A673 (cell line): ENCODE results near the gene TSKU. TPM values are rescaled to one million over a fixed set of nuclear protein-coding genes. Genes with fewer than 3 reads are reported as not detected.

Experiments used
- BruUV-seq: library from RNA; stranded (reverse); fragments of 400-500 nt; replicated peaks from 2 replicates; lab custom pipeline; 2021; lab: Mats Ljungman, UMichigan
- CTCF ChIA-PET: fragments of 300-600 bp; sonication (Branson Sonifier 250); formaldehyde crosslinking; loops from one replicate; lab custom pipeline; 2022; ENCODE audit warnings: antibody characterized with exemption; lab: Charles Lee
- POLR2A ChIA-PET: fragments of 300-600 bp; sonication (Branson Sonifier 250); formaldehyde crosslinking; loops from one replicate; lab custom pipeline; 2022; ENCODE audit warnings: antibody characterized with exemption; ENCODE audit not compliant: low non-redundant PET; lab: Charles Lee
- DNase-seq: peaks from one replicate; pipeline ENCODE4 v3.0.0-alpha.2; 2015; ENCODE audit warnings: low spot score
- H3K27ac ChIP-seq: fragments of 200-600 bp; sonication (generic); 2 replicates; pipeline ENCODE4 v1.5.1; 2016; ENCODE audit warnings: mixed run types, low read depth, mild to moderate bottlenecking, mixed read lengths, antibody characterized with exemption, low read length; ENCODE audit not compliant: poor library complexity, severe bottlenecking
- H3K27me3 ChIP-seq: fragments of 200-600 bp; sonication (generic); replicated peaks from 2 replicates; pipeline ENCODE4 v1.6.1; 2017; ENCODE audit warnings: mixed run types, low read depth, mild to moderate bottlenecking, mixed read lengths, antibody characterized with exemption, low read length; ENCODE audit not compliant: insufficient read depth, poor library complexity
- H3K36me3 ChIP-seq: fragments of 200-600 bp; sonication (generic); 2 replicates; pipeline ENCODE4 v1.6.1; 2016; ENCODE audit warnings: mixed run types, mild to moderate bottlenecking, mixed read lengths, antibody characterized with exemption, low read length; ENCODE audit not compliant: insufficient read depth, poor library complexity, severe bottlenecking
- H3K4me1 ChIP-seq: fragments of 200-600 bp; sonication (generic); 2 replicates; pipeline ENCODE4 v1.6.1; 2017; ENCODE audit warnings: mixed run types, mild to moderate bottlenecking, mixed read lengths, antibody characterized with exemption, low read length; ENCODE audit not compliant: insufficient read depth, poor library complexity, severe bottlenecking
- H3K4me3 ChIP-seq: fragments of 200-600 bp; sonication (generic); 2 replicates; pipeline ENCODE4 v1.5.1; 2016; ENCODE audit warnings: low read depth, mixed run types, mild to moderate bottlenecking, mixed read lengths, low read length; ENCODE audit not compliant: poor library complexity, severe bottlenecking
- H3K9me3 ChIP-seq: fragments of 200-600 bp; sonication (generic); 2 replicates; pipeline ENCODE4 v1.6.1; 2016; ENCODE audit warnings: mixed run types, low read depth, mild to moderate bottlenecking, mixed read lengths, antibody characterized with exemption, low read length; ENCODE audit not compliant: poor library complexity, severe bottlenecking
- EZH2 ChIP-seq: fragments of 200-600 bp; sonication (generic); IDR thresholded peaks from 2 replicates; pipeline ENCODE4 v1.6.1; 2017; ENCODE audit warnings: borderline replicate concordance, low read depth, mild to moderate bottlenecking, mixed read lengths, antibody characterized with exemption, low read length; ENCODE audit not compliant: poor library complexity, severe bottlenecking
- intact Hi-C: fragments of 100-400 bp; cut with micrococcal nuclease; formaldehyde crosslinking; loops from one replicate; pipeline ENCODE4 v1.10.0; 2022; ENCODE audit not compliant: unreplicated experiment
- total RNA-seq: library from RNA; stranded (reverse); gene quantifications from 2 replicates; pipeline ENCODE4 v1.2.3, GENCODE V29; 2021
- TF ChIP-seq, protein P1 (sequence below): fragments of 300-800, 200-600 bp; sonication (generic); conservative IDR thresholded peaks from 2 replicates; pipeline ENCODE4 v1.5.1; 2017; ENCODE audit warnings: low read depth, mild to moderate bottlenecking, antibody characterized with exemption, low read length, moderate library complexity, mixed read lengths

TSKU gene
- total RNA-seq, 1 experiment from 2014 or later, result 25.3 TPM

DNA sequence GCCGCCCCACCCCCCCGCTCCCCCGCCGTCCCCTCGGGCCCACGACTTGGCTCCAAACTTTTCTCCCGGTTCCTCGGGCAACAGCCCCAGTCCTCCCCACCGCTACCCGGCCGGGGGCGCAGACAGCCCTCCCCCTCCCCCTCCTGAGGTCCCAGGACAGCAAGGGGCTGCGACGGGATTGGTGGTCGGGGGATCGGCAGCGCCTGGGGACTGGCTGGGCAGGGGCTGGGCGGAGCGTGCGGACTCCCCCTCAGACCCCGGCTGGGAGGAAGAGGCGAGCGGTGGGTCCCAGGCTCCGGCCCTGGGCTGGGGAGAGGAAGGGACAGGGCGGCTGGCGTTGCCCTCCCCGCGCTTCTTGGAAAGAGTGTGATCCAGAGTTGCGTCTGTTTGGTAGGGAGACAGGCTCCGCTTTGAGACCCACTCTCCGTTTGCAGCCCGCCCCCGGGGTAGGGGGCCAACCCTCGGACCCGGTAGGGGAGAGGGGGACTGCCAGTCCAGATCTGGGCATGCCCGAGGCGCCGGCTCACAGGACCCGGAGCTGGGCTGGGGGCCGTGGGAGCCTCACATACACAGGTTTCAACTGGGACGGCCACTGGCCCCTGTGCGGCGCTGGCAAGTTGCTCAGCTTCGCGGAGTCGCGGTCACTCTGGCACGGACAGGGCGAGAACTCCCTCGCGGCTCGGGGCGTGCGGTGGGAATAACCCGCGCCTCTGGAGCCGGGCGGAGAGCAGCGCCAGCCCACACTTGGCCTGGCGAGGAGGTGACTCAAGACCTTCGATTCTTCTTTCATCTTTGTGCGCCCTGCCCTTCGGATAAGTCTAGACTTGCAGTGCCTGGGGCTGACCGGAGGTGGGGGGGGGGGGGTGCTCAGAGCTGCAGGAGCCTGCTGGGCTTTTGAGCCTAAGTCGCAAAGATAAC, 999 bp downstream of the TSKU start:
- no TSS peak for BruUV-seq
- intact Hi-C loops, result loop anchor here (1.0 to 5.0 kb wide), 2 partner anchors 13 to 42 kb away; no protein-coding TSS in a partner anchor
- Histone ChIP-seq H3K9me3 (no peaks in the 10 kb centered on the region), H3K36me3 (no peaks in the 10 kb centered on the region), H3K4me3 (peak overlapping the region; percentile 96), H3K27me3 (no peaks in the 10 kb centered on the region), H3K4me1 (peaks cover 27% of the 10 kb centered on the region), H3K27ac (peak overlapping the region; percentile 92)
- no peak for TF ChIP-seq EZH2
- TF ChIP-seq, protein P1, sequence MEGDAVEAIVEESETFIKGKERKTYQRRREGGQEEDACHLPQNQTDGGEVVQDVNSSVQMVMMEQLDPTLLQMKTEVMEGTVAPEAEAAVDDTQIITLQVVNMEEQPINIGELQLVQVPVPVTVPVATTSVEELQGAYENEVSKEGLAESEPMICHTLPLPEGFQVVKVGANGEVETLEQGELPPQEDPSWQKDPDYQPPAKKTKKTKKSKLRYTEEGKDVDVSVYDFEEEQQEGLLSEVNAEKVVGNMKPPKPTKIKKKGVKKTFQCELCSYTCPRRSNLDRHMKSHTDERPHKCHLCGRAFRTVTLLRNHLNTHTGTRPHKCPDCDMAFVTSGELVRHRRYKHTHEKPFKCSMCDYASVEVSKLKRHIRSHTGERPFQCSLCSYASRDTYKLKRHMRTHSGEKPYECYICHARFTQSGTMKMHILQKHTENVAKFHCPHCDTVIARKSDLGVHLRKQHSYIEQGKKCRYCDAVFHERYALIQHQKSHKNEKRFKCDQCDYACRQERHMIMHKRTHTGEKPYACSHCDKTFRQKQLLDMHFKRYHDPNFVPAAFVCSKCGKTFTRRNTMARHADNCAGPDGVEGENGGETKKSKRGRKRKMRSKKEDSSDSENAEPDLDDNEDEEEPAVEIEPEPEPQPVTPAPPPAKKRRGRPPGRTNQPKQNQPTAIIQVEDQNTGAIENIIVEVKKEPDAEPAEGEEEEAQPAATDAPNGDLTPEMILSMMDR, result no peak
- DNase-seq, result peak; percentile 56
- ChIA-PET POLR2A (no interaction called here), CTCF (no interaction called here)

DNA sequence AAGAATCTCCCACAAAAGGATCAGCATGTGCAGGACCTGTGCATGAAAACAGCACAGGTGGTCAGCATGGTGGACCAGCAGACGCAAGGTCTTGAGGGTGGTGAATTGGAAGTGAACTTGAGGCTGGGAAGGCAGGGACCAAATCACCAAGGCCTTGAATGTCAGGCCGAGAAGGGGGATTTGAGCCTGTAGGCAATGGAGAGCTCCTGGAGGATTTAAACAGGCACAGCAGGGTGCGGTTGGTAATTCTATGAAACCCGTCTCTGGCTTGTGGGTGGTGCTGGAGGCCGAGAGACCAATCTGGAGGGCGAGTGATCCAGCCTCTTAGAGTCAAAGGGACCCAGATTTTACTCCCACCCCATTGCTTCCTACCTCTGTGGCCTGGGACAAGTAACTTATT, 2.4 kb downstream of the TSKU start:
- intact Hi-C loops, result no loop called here
- DNase-seq, result peak; percentile 80
- Histone ChIP-seq H3K4me1 (peaks cover 27% of the 10 kb centered on the region), H3K9me3 (no peaks in the 10 kb centered on the region), H3K36me3 (no peaks in the 10 kb centered on the region), H3K27me3 (no peaks in the 10 kb centered on the region), H3K27ac (no peak overlapping the region), H3K4me3 (peak overlapping the region; percentile 96)
- CTCF ChIA-PET, result interaction anchor here (1.0 kb wide), 1 partner anchor 22 kb away, joined by 3 read pairs; no protein-coding TSS in a partner anchor
- POLR2A ChIA-PET, result interaction anchor here (0.7 kb wide), 1 partner anchor 9 kb away, joined by 4 read pairs; no protein-coding TSS in a partner anchor
- no peak for TF ChIP-seq EZH2
- TF ChIP-seq, protein P1, result no peak
- no TSS peak for BruUV-seq

DNA sequence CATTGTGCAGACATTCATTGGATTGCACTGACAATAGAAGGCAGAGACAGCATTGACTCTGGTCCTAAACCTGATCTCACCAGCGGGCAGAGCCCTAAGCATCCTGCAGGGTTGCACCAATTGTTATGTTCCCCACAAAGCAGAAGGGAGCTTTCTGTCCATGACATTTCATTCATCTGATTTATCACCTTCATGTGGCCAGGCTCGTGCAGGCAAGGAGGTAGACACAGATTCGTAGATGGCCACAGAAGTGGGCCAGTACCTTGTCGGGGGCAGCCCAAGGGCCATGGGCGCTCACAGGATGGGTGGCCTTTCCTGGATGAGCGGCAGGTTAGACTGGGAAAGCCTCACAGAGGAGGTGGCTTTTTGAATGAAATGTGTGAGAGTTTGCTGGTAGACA, 2.9 kb downstream of the TSKU start:
- POLR2A ChIA-PET, result no interaction called here
- intact Hi-C loops, result no loop called here
- TF ChIP-seq, protein P1, result no peak
- TF ChIP-seq EZH2, result no peak
- H3K27me3 ChIP-seq, result no peaks in the 10 kb centered on the region
- no TSS peak for BruUV-seq
- CTCF ChIA-PET, result interaction anchor here (1.0 kb wide), 1 partner anchor 22 kb away, joined by 3 read pairs; no protein-coding TSS in a partner anchor
- H3K4me3 ChIP-seq, result no peak overlapping the region
- no peak for DNase-seq
- H3K4me1 ChIP-seq, result peaks cover 27% of the 10 kb centered on the region
- H3K9me3 ChIP-seq, result no peaks in the 10 kb centered on the region
- no peak overlapping the region for H3K27ac ChIP-seq
- H3K36me3 ChIP-seq, result no peaks in the 10 kb centered on the region
